ENCODE data around the gene PRG2.

The PRG2 gene

GRCh38 chr11:57426929-57427726 is 36.7 kb upstream of the PRG2 start, which contains the start of gene SLC43A3:
Gene SLC43A3 (minus strand): TSS chr11:57427121. CDS start chr11:57426172, 949 bp downstream.
- Histone ChIP-seq H3K4me3 (ENCODE audit: low read length) (peak within 1 kb of the TSS; percentile 73), H3K4me2 (ENCODE audit: low read length) (peak within 1 kb of the TSS; percentile 70), H3K9me3 (replicated peaks; ENCODE audit: low read length) (no peaks in the 10 kb centered on the region), H3K9ac (ENCODE audit: low read depth, low read length) (peak within 1 kb of the TSS; percentile 72), H3K4me1 (ENCODE audit: control insufficient read depth, insufficient read depth, low read length) (peaks cover 44% of the 10 kb centered on the region), H3K36me3 (ENCODE audit: insufficient read depth, low read length) (peaks cover 10% of the 10 kb centered on the region), H3K27me3 (ENCODE audit: control insufficient read depth, insufficient read depth, low read length) (no peaks in the 10 kb centered on the region)

DNA sequence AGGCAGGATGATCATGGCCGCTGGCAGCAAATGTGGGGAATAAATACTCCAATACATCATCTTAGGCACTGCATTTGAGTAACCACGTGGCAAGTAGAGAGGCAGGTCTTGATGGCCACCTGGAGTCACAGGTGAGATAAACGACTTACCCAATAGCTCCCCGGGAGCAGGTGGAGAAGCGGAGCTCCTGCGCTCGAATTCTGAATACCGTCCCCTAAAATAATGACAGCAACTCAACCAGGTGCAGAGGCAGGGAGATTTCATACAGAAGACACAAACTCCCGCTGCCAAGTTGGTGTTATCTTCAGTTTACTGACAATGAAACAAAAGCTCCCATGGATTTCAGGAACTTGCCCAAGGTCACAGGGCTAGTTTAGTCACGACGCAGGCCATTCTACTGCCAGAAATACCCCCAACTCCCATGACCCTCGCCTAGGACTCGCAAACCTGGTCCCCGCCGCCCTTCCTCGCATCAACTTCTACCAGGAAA is 36.0 kb upstream of the PRG2 start:
- Histone ChIP-seq H3K27me3 (ENCODE audit: control insufficient read depth, insufficient read depth, low read length) (no peaks in the 10 kb centered on the region), H3K9ac (ENCODE audit: low read depth, low read length) (peak overlapping the region; percentile 72), H3K9me3 (replicated peaks; ENCODE audit: low read length) (no peaks in the 10 kb centered on the region), H3K4me3 (ENCODE audit: low read length) (peak overlapping the region; percentile 73), H3K36me3 (ENCODE audit: insufficient read depth, low read length) (peaks cover 10% of the 10 kb centered on the region), H3K4me2 (ENCODE audit: low read length) (peak overlapping the region; percentile 70), H3K4me1 (ENCODE audit: control insufficient read depth, insufficient read depth, low read length) (peaks cover 44% of the 10 kb centered on the region)

GRCh38 chr11:57425565-57426438 is 35.4 kb upstream of the PRG2 start:
- Histone ChIP-seq H3K4me3 (ENCODE audit: low read length) (peak overlapping the region; percentile 73), H3K4me2 (ENCODE audit: low read length) (peak overlapping the region; percentile 70), H3K27me3 (ENCODE audit: control insufficient read depth, insufficient read depth, low read length) (no peaks in the 10 kb centered on the region), H3K9ac (ENCODE audit: low read depth, low read length) (peak overlapping the region; percentile 72), H3K9me3 (replicated peaks; ENCODE audit: low read length) (no peaks in the 10 kb centered on the region), H3K36me3 (ENCODE audit: insufficient read depth, low read length) (peaks cover 11% of the 10 kb centered on the region), H3K4me1 (ENCODE audit: control insufficient read depth, insufficient read depth, low read length) (peaks cover 44% of the 10 kb centered on the region)

DNA sequence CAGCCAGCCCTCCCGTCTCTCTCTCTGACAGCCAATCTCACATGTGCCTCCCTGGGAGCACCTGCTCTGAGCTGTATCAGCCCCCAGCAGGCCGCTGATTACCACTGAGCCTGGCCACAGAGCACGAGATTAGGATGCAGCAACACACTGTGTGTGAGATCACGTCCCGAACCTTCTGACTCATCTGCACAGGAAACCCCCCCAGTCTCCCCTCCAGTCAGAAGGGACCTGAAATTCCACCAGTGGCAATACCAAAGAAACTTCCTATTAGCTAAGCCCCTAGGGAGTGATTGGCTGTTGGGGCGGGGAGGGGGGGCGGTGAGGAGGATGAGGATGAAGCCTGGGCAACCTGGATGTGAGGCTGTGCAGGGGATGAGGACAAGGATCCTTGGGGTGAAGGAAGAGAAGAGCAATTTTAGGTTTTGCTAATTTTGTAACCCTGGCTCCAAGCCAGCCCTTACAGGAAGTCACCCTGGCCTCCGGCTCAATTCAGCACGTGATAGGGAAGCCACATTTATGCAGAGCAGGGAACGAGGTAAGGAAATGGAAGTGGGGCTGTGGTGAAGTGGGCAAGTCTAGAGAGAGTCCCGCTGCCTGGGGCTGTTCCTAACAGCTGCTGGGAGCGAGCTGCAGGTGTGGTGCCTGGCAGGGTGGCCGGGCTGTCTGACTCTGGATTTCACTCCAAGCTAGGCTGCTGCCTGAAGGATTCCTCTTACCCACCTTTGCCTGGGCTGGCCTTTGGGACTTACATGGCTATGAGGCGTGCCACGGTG is 34.5 kb upstream of the PRG2 start:
- Histone ChIP-seq H3K9me3 (replicated peaks; ENCODE audit: low read length) (no peaks in the 10 kb centered on the region), H3K4me1 (ENCODE audit: control insufficient read depth, insufficient read depth, low read length) (peaks cover 44% of the 10 kb centered on the region), H3K4me2 (ENCODE audit: low read length) (peak overlapping the region; percentile 70), H3K36me3 (ENCODE audit: insufficient read depth, low read length) (peaks cover 19% of the 10 kb centered on the region), H3K4me3 (ENCODE audit: low read length) (peak overlapping the region; percentile 73), H3K9ac (ENCODE audit: low read depth, low read length) (peak overlapping the region; percentile 72), H3K27me3 (ENCODE audit: control insufficient read depth, insufficient read depth, low read length) (no peaks in the 10 kb centered on the region)

GRCh38 chr11:57424137-57424791 is 33.8 kb upstream of the PRG2 start:
- H3K27me3 ChIP-seq (ENCODE audit: control insufficient read depth, insufficient read depth, low read length) = no peaks in the 10 kb centered on the region
- peaks cover 44% of the 10 kb centered on the region for H3K4me1 ChIP-seq (ENCODE audit: control insufficient read depth, insufficient read depth, low read length)
- peak overlapping the region; percentile 29 for H3K9ac ChIP-seq (ENCODE audit: low read depth, low read length)
- no peaks in the 10 kb centered on the region for H3K9me3 ChIP-seq (replicated peaks; ENCODE audit: low read length)
- no peak overlapping the region for H3K4me3 ChIP-seq (ENCODE audit: low read length)
- peak overlapping the region; percentile 70 for H3K4me2 ChIP-seq (ENCODE audit: low read length)
- peaks cover 23% of the 10 kb centered on the region for H3K36me3 ChIP-seq (ENCODE audit: insufficient read depth, low read length)

GRCh38 chr11:57422669-57423068 is 32.2 kb upstream of the PRG2 start:
- Histone ChIP-seq H3K4me3 (ENCODE audit: low read length) (no peak overlapping the region), H3K9ac (ENCODE audit: low read depth, low read length) (no peak overlapping the region), H3K4me1 (ENCODE audit: control insufficient read depth, insufficient read depth, low read length) (peaks cover 38% of the 10 kb centered on the region), H3K4me2 (ENCODE audit: low read length) (no peak overlapping the region), H3K27me3 (ENCODE audit: control insufficient read depth, insufficient read depth, low read length) (no peaks in the 10 kb centered on the region), H3K9me3 (replicated peaks; ENCODE audit: low read length) (no peaks in the 10 kb centered on the region), H3K36me3 (ENCODE audit: insufficient read depth, low read length) (peaks cover 34% of the 10 kb centered on the region)

GRCh38 chr11:57421805-57422204 is 31.4 kb upstream of the PRG2 start:
- Histone ChIP-seq H3K9me3 (replicated peaks; ENCODE audit: low read length) (no peaks in the 10 kb centered on the region), H3K27me3 (ENCODE audit: control insufficient read depth, insufficient read depth, low read length) (no peaks in the 10 kb centered on the region), H3K4me3 (ENCODE audit: low read length) (no peak overlapping the region), H3K36me3 (ENCODE audit: insufficient read depth, low read length) (peaks cover 41% of the 10 kb centered on the region), H3K4me2 (ENCODE audit: low read length) (no peak overlapping the region), H3K4me1 (ENCODE audit: control insufficient read depth, insufficient read depth, low read length) (peaks cover 29% of the 10 kb centered on the region), H3K9ac (ENCODE audit: low read depth, low read length) (no peak overlapping the region)

DNA sequence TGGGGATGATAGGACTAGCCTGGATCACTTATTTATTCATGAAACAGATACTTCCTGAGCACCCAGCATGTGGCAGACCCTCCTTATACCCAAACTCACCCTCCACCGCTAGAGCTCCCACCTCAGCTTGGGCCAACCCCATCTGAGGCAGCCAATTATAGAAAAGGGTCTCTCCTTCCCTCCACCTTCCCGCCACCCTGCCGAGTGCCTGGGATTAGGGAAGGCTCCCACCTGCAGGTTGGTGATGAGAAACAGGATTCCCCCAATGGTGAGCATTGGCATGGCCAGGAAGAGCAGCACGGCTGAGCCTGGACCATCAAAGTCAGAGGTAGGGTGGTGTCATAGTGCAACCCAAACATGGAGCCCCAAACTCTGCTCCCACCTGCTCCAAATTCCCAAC is 30.6 kb upstream of the PRG2 start:
- H3K27me3 ChIP-seq (ENCODE audit: control insufficient read depth, insufficient read depth, low read length) = no peaks in the 10 kb centered on the region
- no peak overlapping the region for H3K4me3 ChIP-seq (ENCODE audit: low read length)
- no peak overlapping the region for H3K4me2 ChIP-seq (ENCODE audit: low read length)
- no peak overlapping the region for H3K9ac ChIP-seq (ENCODE audit: low read depth, low read length)
- peaks cover 47% of the 10 kb centered on the region for H3K36me3 ChIP-seq (ENCODE audit: insufficient read depth, low read length)
- peaks cover 22% of the 10 kb centered on the region for H3K4me1 ChIP-seq (ENCODE audit: control insufficient read depth, insufficient read depth, low read length)
- H3K9me3 ChIP-seq (replicated peaks; ENCODE audit: low read length) = no peaks in the 10 kb centered on the region

GRCh38 chr11:57419146-57419545 is 28.7 kb upstream of the PRG2 start:
- no peaks in the 10 kb centered on the region for H3K27me3 ChIP-seq (ENCODE audit: control insufficient read depth, insufficient read depth, low read length)
- H3K9me3 ChIP-seq (replicated peaks; ENCODE audit: low read length) = no peaks in the 10 kb centered on the region
- peaks cover 2% of the 10 kb centered on the region for H3K4me1 ChIP-seq (ENCODE audit: control insufficient read depth, insufficient read depth, low read length)
- peaks cover 55% of the 10 kb centered on the region for H3K36me3 ChIP-seq (ENCODE audit: insufficient read depth, low read length)
- no peak overlapping the region for H3K9ac ChIP-seq (ENCODE audit: low read depth, low read length)
- H3K4me2 ChIP-seq (ENCODE audit: low read length) = no peak overlapping the region
- H3K4me3 ChIP-seq (ENCODE audit: low read length) = no peak overlapping the region

DNA sequence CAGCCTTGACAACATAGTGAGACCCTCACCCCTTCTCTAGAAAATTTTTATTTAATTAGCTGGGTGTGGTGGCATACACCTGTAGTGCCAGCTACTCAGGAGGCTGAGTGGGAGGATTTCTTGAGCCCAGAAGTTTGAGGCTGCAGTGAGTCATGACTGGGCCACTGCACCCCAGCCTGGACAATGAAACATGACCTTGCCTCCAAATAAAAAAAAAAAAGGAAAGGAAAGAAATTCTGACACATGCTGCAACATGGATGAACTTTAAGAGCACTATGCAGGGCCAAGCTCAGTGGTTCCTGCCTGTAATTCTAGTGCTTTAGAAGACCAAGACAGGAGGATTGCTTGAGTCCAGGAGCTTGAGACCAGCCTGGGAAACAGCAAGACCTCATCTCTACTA is 27.7 kb upstream of the PRG2 start:
- H3K36me3 ChIP-seq (ENCODE audit: insufficient read depth, low read length) = peaks cover 64% of the 10 kb centered on the region
- H3K4me3 ChIP-seq (ENCODE audit: low read length) = no peak overlapping the region

More for the DNA sequence above, 27.7 kb upstream of the PRG2 start:
- Histone ChIP-seq H3K27me3 (ENCODE audit: control insufficient read depth, insufficient read depth, low read length) (no peaks in the 10 kb centered on the region), H3K4me1 (ENCODE audit: control insufficient read depth, insufficient read depth, low read length) (no peaks in the 10 kb centered on the region), H3K9ac (ENCODE audit: low read depth, low read length) (no peak overlapping the region), H3K9me3 (replicated peaks; ENCODE audit: low read length) (no peaks in the 10 kb centered on the region), H3K4me2 (ENCODE audit: low read length) (no peak overlapping the region)
